GM19043 (cell line): Measurements from ENCODE around the gene NEO1.

Source experiments
- ATAC-seq: cut with Tn5 transposase; IDR thresholded peaks from one replicate; pipeline ENCODE4 v1.9.1; 2021; ENCODE audit warnings: low read depth; ENCODE audit not compliant: unreplicated experiment

NEO1 gene

DNA sequence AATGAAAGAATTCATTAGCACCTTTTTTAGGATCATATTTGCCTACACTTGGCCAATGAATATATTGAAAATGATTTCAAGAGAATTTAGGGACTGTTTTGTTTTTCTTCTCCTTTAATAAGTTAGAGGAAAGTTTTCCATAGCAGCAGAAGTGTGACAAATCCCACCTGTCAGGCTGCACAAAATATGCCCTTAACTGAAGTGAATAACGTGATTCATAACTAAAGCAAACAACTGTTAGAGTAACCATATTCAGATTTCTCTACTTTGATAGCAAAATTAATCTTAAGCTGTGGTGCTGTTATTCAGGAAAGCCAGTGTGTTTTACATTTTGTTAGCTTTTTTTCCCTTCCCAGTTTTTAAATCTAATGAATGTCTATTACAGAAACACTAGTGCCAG lies 195.1 kb downstream of the NEO1 start:
- no peak for ATAC-seq

- no peak for ATAC-seq
Measured at GRCh38 chr15:73249499-73249898, 197.2 kb downstream of the NEO1 start.

GRCh38 chr15:73254598-73254997 lies 202.3 kb downstream of the NEO1 start:
- no peak for ATAC-seq

DNA sequence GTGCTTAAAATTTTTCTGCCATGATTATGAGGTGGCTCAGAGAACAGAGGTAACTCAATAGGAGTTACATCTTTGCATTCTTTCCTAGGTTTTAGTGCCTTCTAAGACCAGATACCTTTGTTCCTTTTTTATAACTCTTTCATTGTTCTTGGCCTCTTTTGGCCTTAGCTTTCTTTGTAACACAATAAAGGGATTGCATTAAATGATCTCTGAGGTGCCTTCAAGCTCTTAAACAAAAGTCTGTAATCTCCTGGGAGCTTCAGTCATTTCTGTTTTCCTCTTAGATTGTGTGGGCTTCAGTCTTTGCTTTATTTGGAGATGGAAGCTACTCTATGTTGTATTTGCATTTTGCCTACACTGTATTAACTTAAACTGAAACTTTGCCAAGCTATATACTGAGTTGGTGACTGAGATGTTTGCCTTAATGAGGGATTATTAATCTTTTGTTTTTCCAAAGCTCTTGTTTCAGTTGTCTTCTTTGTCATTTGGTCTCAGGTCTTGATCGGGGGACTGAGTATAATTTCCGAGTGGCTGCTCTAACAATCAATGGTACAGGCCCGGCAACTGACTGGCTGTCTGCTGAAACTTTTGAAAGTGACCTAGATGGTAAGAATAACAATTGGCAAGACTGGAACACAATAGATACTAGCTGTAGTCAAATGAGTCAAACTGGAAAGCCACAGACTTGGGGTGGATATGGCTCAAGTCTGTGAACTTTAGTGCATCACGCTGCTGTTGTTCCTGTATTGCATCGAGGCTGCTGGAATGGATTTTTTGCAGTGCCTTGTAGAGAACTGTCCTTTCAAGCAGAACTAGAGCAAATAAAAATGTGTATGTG lies 206.2 kb downstream of the NEO1 start:
- no peak for ATAC-seq

DNA sequence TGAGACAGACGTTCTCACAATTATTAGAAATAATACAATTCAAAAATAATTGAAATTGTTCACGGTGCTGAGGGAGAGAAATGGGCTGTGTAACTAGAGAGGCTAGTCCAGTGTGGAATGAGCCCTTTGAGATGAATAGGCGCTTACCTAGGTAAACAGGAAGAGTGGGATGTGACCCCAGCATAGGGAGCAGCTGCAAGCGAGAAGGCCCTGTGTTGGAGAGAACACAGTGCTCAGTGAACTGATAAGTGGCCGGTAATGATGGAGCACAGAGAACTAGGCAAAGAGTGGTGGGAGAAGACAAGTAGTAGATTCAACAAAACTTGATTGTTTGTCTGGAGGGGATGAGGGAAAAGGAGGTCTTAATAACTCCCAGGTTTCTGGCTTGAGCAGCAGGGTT lies 212.6 kb downstream of the NEO1 start:
- no peak for ATAC-seq

GRCh38 chr15:73265536-73266153 lies 213.4 kb downstream of the NEO1 start:
- ATAC-seq, result no peak

DNA sequence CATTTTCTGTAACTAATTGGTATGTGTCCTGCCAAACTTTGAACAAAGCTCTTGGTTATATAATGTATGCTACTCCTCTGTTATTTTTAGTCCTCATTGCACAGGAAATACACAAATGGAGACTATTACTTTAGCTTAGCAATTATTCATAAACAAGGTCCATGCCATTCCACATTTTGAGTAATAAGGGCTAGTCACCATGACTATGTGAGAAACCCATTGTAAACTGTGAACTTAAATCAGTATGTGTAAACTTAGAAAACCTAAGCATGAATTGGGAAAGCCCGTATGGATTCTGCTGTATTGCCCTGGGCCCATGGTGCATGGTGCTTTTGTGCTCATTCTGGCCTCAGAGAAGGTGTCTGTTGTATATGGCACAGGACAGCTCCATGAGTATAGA lies 216.2 kb downstream of the NEO1 start:
- ATAC-seq, result no peak

- ATAC-seq, result no peak
Measured at GRCh38 chr15:73270366-73271097, 218.3 kb downstream of the NEO1 start.

DNA sequence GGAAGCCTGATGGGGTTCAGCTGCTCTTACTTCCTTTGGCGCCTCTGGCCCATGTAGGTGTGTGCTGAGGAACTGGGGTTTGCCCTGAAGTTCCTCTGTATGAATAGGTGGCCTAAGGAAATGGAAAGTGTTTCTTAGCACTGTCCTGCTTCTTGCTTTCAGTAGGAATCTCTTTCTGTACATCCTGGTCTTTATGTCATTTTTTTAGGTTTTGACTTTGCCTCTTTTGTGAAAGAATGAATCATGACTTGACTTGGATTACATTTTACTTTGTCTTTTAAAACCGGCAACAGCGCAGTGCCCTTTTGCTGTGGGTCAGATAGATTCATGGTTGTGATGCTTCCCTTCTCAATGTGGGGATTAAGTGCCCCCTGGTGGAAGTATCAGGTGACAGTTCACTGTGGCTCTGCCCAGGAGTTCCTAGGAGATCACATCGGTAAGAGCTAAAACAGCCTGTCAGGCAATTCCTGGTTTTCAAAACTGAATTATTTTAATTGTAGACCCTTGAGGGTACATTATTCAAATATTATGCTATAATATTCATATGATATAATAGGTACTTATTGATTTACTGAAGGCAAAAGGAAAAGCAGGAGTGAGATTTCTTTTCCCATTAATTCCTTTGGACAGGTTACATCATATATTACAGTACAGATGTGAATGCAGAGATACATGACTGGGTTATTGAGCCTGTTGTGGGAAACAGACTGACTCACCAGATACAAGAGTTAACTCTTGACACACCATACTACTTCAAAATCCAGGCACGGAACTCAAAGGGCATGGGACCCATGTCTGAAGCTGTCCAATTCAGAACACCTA lies 221.1 kb downstream of the NEO1 start:
- ATAC-seq, result no peak

DNA sequence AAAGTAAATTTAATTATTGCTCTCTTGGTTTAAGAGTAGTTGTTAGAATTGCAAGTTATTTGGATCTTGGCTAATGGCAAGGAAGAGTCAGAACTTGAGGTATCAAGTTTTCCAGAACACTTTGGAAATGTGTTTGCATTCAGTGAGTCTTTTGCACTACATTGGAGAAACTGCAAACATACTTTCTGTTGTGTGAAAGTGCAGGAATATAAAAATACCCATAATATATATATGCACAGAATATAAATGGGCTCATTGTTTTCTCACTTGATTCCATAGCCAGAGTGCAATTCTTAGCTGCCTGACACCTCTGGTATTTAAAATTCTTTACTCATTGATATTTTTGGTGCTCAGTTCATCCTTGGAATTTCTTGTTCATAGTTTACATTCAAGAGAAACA lies 223.6 kb downstream of the NEO1 start:
- no peak for ATAC-seq

DNA sequence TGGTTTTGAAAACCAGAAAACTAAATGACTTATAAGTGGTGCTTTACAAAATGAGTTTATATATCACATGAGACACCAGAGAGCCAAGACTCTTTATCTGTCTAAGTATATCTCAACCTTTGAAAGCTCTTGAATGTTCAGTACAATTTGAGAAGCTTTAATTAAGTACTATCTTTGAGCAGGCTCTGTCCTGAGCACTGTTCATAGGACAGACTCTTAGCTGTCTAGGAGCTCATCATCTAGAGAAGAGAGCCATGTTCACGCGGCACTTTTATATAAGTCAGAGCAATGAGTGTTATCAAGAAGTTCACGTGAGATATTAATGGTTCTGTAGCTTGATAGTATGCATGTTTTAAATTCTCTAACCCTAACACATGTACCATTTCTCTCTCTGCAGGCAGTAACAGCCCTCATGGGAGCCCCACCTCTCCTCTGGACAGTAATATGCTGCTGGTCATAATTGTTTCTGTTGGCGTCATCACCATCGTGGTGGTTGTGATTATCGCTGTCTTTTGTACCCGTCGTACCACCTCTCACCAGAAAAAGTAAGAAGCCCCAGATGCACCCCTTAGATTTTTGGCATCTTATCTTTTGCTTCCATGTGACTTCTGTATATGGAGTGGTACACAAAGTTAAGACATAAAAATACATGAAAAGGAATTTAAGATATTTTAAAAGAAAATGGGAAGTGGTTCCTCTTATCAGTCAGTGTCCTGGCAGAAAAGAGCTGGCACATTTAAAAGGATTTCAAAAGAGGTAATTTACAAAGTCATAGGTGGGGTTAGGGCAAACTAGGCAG lies 230.5 kb downstream of the NEO1 start:
- no peak for ATAC-seq

- ATAC-seq, result no peak
Measured at GRCh38 chr15:73283366-73283962, 231.2 kb downstream of the NEO1 start.

DNA sequence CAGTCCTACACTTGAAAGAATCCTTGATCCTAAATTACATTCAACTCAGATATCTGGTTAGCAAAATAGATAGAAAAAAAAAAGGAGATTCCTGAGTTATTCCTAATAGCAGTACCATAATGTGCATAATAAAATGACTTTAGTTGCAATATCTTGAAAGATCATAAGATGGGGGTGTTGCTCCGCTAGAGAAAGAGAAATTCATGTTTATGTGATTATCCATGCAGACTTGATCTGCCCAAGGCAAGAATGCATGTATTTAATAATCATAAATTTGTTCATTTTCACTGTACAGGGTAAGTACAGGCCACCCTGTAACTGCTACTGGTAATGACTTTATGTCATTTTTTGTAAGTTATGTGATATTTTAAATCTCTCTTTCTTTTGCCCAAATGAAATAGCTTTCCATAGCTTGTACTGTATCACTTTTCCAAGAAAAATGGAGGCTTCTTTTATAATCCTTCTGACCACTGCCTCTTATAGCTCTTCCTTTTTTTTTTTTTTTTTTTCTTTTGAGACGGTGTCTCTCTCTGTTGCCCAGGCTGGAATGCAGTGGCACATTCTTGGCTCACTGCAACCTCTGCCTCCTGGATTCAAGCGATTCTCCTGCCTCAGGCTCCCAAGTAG lies 231.9 kb downstream of the NEO1 start:
- ATAC-seq, result no peak

GRCh38 chr15:73286311-73286710 lies 234.0 kb downstream of the NEO1 start:
- no peak for ATAC-seq

- ATAC-seq, result no peak
Measured at GRCh38 chr15:73287019-73287418, 234.8 kb downstream of the NEO1 start.

GRCh38 chr15:73291441-73291840 lies 239.2 kb downstream of the NEO1 start:
- no peak for ATAC-seq

GRCh38 chr15:73293773-73294172 lies 241.5 kb downstream of the NEO1 start:
- ATAC-seq, result no peak

DNA sequence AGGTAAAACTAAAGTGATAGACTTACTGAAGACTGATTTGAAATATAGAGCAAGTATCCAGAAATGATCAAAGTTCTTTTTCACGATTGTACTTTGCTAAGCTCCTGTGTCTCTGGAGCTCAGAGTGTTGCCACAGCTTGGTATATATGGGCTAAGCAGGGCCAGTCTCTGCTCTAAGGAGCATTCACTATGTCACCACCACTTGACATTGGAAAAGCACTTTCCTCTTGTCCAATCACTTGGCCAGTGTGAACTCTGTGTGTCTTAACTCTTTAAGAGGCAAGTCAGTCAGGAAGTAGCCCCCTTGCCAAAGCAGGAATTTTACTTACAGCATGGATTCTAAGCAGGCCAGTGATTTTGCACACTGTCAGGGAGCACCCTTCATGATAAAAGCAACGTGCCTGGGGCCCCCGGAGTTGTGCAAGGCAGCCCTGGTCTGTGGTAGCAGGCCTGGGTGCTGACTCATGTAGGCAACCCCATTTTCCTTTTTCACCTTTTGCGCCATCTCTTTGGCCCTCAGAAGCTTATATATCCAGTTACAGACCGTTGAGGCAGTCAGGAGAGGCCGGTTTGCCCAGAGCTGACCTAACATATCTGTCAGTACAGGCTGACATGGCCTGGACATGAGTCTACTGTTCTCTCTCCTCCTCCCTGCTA lies 243.5 kb downstream of the NEO1 start:
- no peak for ATAC-seq
